Tibial nerve (tissue), 4 donors: Measurements from ENCODE around the gene UBE2A.

Experiments
- EP300 ChIP-seq, 2 donors: sonication (generic); formaldehyde crosslinking; IDR thresholded peaks; one replicate each; pipeline ENCODE4 v1.6.1; 2017; ENCODE audit warnings: antibody characterized with exemption in 2 of 2, mild to moderate bottlenecking in 1 of 2
- POLR2A ChIP-seq, 2 donors: fragments of 450-650 bp; IDR thresholded peaks; one replicate each; pipeline ENCODE4 v1.6.1; 2017; ENCODE audit warnings: antibody characterized with exemption in 2 of 2, mild to moderate bottlenecking in 2 of 2, moderate library complexity in 2 of 2
- TF ChIP-seq, protein P1 (sequence below), 5 experiments: fragments of 200-600 bp in 3 of 5; fragments of 450-650 bp in 2 of 5; sonication (generic) in 3 of 5; IDR thresholded peaks; one replicate each; pipeline ENCODE4 v1.5.1; 2016 to 2019; ENCODE audit warnings: antibody characterized with exemption in 5 of 5, mild to moderate bottlenecking in 3 of 5, moderate library complexity in 2 of 5

DNA sequence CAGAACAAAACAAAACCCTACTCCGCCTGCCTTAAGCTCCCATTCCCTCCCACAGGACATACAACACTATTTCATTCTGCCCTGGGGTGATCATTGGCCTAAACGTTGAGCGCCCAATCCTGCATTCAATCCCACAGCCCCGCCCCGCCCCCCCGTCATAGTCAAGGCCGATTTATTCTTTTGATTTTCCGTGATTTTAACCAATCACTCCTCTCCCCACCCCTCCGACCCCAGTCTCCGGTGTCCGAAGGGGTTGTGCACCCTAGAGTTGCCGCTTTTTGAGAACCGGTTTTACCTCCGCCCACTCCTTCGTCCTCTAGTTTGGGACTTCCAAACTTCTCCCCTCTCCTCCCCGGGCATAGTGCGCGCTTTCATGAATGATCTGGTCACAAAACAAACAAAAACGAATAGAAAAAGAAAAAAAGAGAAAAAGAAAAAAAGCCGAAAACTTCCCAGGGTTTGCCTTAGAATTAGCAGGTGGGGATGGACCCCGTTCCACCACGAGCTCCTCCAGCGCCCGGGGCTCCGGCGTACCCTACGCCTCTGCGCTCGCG, 446 bp upstream of the UBE2A start:
- TF ChIP-seq, protein P1, sequence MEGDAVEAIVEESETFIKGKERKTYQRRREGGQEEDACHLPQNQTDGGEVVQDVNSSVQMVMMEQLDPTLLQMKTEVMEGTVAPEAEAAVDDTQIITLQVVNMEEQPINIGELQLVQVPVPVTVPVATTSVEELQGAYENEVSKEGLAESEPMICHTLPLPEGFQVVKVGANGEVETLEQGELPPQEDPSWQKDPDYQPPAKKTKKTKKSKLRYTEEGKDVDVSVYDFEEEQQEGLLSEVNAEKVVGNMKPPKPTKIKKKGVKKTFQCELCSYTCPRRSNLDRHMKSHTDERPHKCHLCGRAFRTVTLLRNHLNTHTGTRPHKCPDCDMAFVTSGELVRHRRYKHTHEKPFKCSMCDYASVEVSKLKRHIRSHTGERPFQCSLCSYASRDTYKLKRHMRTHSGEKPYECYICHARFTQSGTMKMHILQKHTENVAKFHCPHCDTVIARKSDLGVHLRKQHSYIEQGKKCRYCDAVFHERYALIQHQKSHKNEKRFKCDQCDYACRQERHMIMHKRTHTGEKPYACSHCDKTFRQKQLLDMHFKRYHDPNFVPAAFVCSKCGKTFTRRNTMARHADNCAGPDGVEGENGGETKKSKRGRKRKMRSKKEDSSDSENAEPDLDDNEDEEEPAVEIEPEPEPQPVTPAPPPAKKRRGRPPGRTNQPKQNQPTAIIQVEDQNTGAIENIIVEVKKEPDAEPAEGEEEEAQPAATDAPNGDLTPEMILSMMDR (IDR thresholded peaks at IDR 0.05): no peak
- no peak for TF ChIP-seq POLR2A (IDR thresholded peaks at IDR 0.05)
- TF ChIP-seq EP300 (IDR thresholded peaks at IDR 0.05): no peak
